Adrenal gland (tissue), 12 donors: ENCODE data around the gene SCT. TPM values are rescaled to one million over a fixed set of nuclear protein-coding genes. Genes with fewer than 3 reads are reported as not detected.

Experiments used
- DNase-seq, 7 donors: peaks; one replicate each; pipeline ENCODE4 v3.0.0-alpha.2; 2019 to 2020
- H3K27ac ChIP-seq, 5 donors: fragments of 200-600 bp; sonication (generic) in 4 of 5; 1 replicate in 3 of 5; 2 replicates in 2 of 5; pipeline versions ENCODE4 v1.5.1 to v1.8.0; 2016 to 2020; ENCODE audit warnings: mild to moderate bottlenecking in 1 of 5
- H3K27me3 ChIP-seq: fragments of 200-600 bp; 2 replicates; pipeline ENCODE4 v1.8.0; 2021
- H3K36me3 ChIP-seq, 2 donors: fragments of 200-600 bp; replicated peaks in 1 of 2; 1 replicate in 1 of 2; 2 replicates in 1 of 2; pipeline versions ENCODE4 v1.5.1 to v1.8.0; 2018 to 2022
- H3K4me1 ChIP-seq, 2 donors: fragments of 200-600 bp; replicated peaks in 1 of 2; 1 replicate in 1 of 2; 2 replicates in 1 of 2; pipeline versions ENCODE4 v1.5.1 to v1.8.0; 2018 to 2021
- H3K4me3 ChIP-seq, 4 donors: fragments of 200-600 bp; sonication (generic) in 3 of 4; one replicate each; pipeline ENCODE4 v1.5.1; 2016 to 2018
- H3K9me3 ChIP-seq, 3 donors: fragments of 200-600 bp; sonication (generic) in 1 of 3; replicated peaks in 1 of 3; 1 replicate in 2 of 3; 2 replicates in 1 of 3; pipeline versions ENCODE4 v1.5.1 to v1.8.0; 2016 to 2021
- POLR2A ChIP-seq, 2 donors: fragments of 450-650 bp; IDR thresholded peaks; one replicate each; pipeline ENCODE4 v1.6.1; 2017; ENCODE audit warnings: antibody characterized with exemption in 2 of 2, mild to moderate bottlenecking in 2 of 2, moderate library complexity in 1 of 2
- WGBS, 4 donors: extraction: QIAGEN DNeasy Blood & Tissue Kit in 2 of 4; methylation state at CpG; one replicate each; pipeline versions ENCODE4 v1.1.5 to v1.1.7; 2013 to 2017; 5-methylcytosine and 5-hydroxymethylcytosine counted together
- intact Hi-C, 2 donors: fragments of 100-400 bp; cut with DNase I; formaldehyde crosslinking; loops; one replicate each; pipeline versions ENCODE4 v1.14.1 to v1.15.0; 2022 to 2023
- polyA plus RNA-seq, 3 donors: library from polyadenylated mRNA; stranded (reverse); fragments of 200-250 nt in 2 of 3; fragments of 350-450 nt in 1 of 3; fragmentation: Illumina TruSeq in 1 of 3; extraction: RNeasy Lipid Tissue Mini Kit (QIAGEN cat#74804) in 1 of 3; gene quantifications; one replicate each; pipeline ENCODE4 v1.2.3, GENCODE V29; 2013 to 2014
- total RNA-seq, 9 donors: library from RNA; depleted of rRNA in 4 of 9; stranded (reverse); fragments of >200 nt in 4 of 9; fragments of 120-200 nt in 1 of 9; fragmentation: NEBNext Ultra II Directional in 1 of 9; extraction: Animal tissue kit (Norgen Biotek cat#: 25700) in 1 of 9; gene quantifications; one replicate each; pipeline versions ENCODE4 v1.1.0 to v1.2.4, GENCODE V29; 2013 to 2023
- TF ChIP-seq, protein P1 (sequence below), 6 experiments: fragments of 450-650 bp in 4 of 6; fragments of 200-600 bp in 2 of 6; sonication (generic) in 1 of 6; IDR thresholded peaks; 1 replicate in 5 of 6; 2 replicates in 1 of 6; pipeline versions ENCODE4 v1.5.1 to v1.8.0; 2016 to 2021; ENCODE audit warnings: antibody characterized with exemption in 6 of 6, mild to moderate bottlenecking in 2 of 6, moderate library complexity in 1 of 6
- donor health status: healthy with polysubstance abuse.
- donor health status: Bipolar disorder and iron deficiency.
- donor health status: DM: yes; HTN: yes; CAD: no.
- donor health status: DM: no; HTN: no; CAD: no.
- donor health status: DM: no; HTN: no; CAD: no.
- donor health status: DM: yes; HTN: yes; CAD: no.

Gene SCT
- total and polyA plus RNA-seq, 12 donors: 0.61 to 0.67 TPM; not detected in 10

DNA sequence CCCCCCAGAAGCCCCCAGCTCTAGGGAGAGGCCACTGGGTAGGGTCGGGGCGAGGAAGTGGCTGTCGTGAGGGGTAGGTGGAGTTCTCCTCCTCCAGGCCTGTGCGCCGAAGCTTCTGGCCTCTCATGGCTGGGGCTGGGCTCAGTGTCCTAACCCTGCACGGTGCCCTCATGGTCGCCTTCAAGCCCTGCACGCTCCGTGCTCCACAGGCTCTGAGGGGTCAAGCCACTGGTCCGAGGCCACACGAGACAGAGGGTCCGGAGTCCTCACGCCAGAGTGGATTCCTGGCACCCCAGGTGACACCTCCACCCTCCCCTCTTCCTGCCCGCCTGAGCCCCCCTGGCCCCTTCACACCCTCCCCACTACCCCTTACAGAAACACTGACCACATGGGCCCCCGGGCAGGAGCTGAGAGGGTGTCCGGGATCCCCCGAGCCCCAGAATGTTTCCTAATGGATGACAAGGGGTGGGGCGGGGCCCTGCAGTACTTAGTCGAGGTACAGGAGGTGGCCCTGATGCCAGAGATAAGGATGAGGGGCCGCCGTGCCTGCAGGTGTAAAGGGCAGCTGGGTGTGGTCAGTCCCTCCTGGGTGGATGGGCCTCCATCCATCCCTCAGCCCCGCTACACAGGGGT lies 1.2 kb downstream of the SCT start:
- WGBS, 4 donors: 60 to 78% (median 70%) methylated on average over 4 to 22 of the region's 22 CpGs
- Histone ChIP-seq H3K36me3 (no peaks in the 10 kb centered on the region), H3K27me3 (no peaks in the 10 kb centered on the region), H3K4me1 (peaks cover 0 to 6% of the 10 kb centered on the region in 2 donors), H3K27ac (no peak overlapping the region), H3K9me3 (no peaks in the 10 kb centered on the region), H3K4me3 (no peak overlapping the region)
- intact Hi-C loops: no loop called here
- TF ChIP-seq, protein P1, sequence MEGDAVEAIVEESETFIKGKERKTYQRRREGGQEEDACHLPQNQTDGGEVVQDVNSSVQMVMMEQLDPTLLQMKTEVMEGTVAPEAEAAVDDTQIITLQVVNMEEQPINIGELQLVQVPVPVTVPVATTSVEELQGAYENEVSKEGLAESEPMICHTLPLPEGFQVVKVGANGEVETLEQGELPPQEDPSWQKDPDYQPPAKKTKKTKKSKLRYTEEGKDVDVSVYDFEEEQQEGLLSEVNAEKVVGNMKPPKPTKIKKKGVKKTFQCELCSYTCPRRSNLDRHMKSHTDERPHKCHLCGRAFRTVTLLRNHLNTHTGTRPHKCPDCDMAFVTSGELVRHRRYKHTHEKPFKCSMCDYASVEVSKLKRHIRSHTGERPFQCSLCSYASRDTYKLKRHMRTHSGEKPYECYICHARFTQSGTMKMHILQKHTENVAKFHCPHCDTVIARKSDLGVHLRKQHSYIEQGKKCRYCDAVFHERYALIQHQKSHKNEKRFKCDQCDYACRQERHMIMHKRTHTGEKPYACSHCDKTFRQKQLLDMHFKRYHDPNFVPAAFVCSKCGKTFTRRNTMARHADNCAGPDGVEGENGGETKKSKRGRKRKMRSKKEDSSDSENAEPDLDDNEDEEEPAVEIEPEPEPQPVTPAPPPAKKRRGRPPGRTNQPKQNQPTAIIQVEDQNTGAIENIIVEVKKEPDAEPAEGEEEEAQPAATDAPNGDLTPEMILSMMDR (IDR thresholded peaks at IDR 0.05): no peak
- TF ChIP-seq POLR2A (IDR thresholded peaks at IDR 0.05): no peak
- DNase-seq: peak in 1 of 7 donors; percentile 14

DNA sequence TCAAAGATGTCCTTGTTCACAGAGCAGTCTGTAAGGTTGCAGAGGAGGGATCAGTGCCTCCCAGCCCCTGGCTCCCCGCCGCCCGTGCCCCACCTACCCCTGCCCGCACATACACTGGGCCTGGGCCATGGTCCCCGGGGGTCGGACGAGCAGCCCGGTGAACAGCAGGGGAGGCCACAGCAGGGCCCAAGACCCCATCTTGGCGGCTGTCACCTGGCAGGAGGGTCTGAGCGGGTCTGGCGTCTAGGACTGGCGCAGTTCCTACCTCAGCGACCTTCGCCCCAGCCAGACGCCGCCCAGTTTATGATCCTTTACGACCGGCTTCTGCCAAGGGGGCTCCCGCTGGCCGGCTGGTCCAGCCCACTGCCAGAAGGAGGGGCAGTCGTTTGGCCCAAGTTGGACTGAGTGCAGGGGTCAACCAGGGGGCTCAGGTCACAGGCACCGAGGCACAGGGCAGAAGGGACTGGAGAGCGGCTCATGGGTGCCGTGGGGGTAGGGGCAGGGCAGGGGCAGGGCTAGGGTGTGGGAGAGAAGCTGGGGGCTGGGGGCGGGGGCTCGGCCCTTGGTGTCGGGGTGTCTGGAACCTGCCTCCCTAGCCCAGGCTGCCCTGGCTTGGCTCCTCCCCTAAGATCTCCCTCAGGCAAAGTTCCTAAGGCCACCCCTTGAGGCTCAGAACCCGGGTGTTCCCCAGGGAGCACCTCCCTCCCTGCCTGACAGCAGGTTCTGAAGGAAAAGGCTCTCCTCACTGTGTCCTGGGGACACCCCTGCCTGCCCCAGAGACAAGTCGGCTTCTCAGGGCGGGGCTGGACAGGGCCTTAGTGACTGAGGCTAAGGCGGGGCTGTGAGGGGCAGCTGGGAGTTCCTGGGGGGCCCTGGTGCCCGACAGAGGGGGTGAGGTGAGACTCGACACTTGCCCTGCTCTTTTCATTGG lies 2.0 kb downstream of the SCT start, which contains the start of gene CDHR5:
CDHR5 (minus strand) TSS at position 251 of the 931 bp plus-strand sequence; CDS start at position 198, 53 bp downstream.
- Histone ChIP-seq H3K9me3 (no peaks in the 10 kb centered on the region), H3K27ac (no peak within 1 kb of the TSS), H3K36me3 (no peaks in the 10 kb centered on the region), H3K4me3 (no peak within 1 kb of the TSS), H3K27me3 (no peaks in the 10 kb centered on the region), H3K4me1 (peaks cover 0 to 6% of the 10 kb centered on the region in 2 donors)
- DNase-seq: peak in 1 of 7 donors; percentile 24
- TF ChIP-seq, protein P1 (IDR thresholded peaks at IDR 0.05): no peak
- TF ChIP-seq POLR2A (IDR thresholded peaks at IDR 0.05): no peak
- intact Hi-C loops: no loop called here
- 45 to 74% (median 55%) methylated on average over 9 to 33 of the region's 33 CpGs for WGBS, 4 donors

DNA sequence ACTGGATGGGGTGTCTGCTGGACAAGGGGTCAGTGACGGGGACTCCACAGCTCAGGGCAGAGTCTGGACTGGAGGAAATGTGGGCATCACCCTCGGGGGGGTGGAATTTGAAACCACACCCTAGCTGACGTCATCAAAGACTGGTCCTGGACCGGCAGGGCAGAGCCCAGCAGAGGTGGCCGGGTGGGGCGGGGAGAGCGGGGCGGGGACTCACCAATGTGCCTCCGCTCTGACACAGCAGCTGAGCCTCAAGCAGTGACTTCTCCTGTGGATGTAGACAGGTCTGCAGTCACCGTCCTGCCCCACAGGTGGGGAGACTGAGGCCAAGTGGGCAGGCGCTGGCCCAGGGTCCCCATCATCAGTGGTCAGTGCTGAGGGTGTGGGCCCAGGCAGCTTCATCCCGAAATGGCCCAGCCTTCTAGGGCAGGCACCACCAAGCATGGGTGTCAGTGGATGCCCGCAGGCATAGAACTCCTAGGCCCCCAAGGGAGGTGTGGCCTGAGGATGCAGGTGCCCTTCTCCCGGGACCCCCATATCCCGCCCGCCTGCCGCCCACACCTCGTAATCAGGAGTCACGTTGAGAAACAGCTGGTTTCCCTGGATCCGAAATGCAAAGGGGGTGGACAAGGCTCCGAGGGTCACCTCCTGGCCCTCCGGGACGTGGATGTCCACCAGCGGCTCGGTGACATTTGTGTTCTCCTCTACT lies 2.8 kb downstream of the SCT start:
- H3K27ac ChIP-seq: no peak overlapping the region
- intact Hi-C loops: no loop called here
- 65 to 84% (median 73%) methylated on average over 4 to 25 of the region's 25 CpGs for WGBS, 4 donors
- H3K4me1 ChIP-seq: peaks cover 0 to 6% of the 10 kb centered on the region in 2 donors
- H3K36me3 ChIP-seq: no peaks in the 10 kb centered on the region
- DNase-seq: peak in 4 of 7 donors; percentile 26 to 72 (median 58)
- no peak overlapping the region for H3K4me3 ChIP-seq
- TF ChIP-seq, protein P1 (IDR thresholded peaks at IDR 0.05): no peak
- TF ChIP-seq POLR2A (IDR thresholded peaks at IDR 0.05): no peak
- H3K27me3 ChIP-seq: no peaks in the 10 kb centered on the region
- H3K9me3 ChIP-seq: no peaks in the 10 kb centered on the region
